ENCODE data around the gene CELF4.

The CELF4 gene

DNA sequence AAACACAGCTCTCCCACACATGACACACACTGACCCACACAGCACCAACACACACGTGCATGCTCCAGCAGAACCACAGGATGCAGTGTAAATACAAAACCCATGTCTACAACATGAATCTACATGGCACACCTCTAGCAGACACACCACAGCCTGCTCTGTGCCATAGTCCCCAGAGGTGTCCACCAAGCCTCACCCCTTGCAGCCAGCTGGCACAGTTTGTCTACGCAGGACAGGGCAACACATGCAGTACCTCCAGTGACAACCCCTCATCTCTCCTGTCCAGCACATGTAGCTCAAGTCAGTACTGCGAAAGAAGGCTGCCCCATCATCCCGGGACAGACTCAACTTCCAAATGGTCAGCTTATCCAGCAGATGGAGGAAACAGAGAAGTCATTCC is 18.9 kb downstream of the CELF4 start:
- in situ Hi-C loops (cut with MboI; ENCODE audit: low pct_unique_long_range_greater_than_20kb, low sequenced_read_pairs, unreplicated experiment) = no loop called here
- TF ChIP-seq, protein P1, sequence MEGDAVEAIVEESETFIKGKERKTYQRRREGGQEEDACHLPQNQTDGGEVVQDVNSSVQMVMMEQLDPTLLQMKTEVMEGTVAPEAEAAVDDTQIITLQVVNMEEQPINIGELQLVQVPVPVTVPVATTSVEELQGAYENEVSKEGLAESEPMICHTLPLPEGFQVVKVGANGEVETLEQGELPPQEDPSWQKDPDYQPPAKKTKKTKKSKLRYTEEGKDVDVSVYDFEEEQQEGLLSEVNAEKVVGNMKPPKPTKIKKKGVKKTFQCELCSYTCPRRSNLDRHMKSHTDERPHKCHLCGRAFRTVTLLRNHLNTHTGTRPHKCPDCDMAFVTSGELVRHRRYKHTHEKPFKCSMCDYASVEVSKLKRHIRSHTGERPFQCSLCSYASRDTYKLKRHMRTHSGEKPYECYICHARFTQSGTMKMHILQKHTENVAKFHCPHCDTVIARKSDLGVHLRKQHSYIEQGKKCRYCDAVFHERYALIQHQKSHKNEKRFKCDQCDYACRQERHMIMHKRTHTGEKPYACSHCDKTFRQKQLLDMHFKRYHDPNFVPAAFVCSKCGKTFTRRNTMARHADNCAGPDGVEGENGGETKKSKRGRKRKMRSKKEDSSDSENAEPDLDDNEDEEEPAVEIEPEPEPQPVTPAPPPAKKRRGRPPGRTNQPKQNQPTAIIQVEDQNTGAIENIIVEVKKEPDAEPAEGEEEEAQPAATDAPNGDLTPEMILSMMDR (IDR thresholded peaks at IDR 0.05; ENCODE audit: extremely low read depth, insufficient read depth, missing control alignments) = no peak

DNA sequence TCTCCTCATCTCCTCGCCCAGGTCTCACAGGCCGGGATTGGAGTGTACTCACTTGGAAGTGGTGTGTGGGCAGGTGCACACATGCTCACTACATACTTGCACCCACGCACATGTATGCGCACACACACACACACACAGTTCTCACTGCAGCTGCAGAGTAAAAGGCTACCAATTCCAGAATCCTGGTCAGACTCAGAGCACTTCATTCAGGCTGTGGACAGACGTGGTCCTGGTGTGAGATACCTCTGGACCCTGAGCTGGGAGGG is 19.4 kb downstream of the CELF4 start:
- TF ChIP-seq, protein P1 (IDR thresholded peaks at IDR 0.05; ENCODE audit: extremely low read depth, insufficient read depth, missing control alignments) = no peak
- no peak for DNase-seq (ENCODE audit: low spot score)
- in situ Hi-C loops (cut with MboI; ENCODE audit: low pct_unique_long_range_greater_than_20kb, low sequenced_read_pairs, unreplicated experiment) = no loop called here

More for the DNA sequence above, 18.9 kb downstream of the CELF4 start:
- DNase-seq (ENCODE audit: low spot score) = no peak

DNA sequence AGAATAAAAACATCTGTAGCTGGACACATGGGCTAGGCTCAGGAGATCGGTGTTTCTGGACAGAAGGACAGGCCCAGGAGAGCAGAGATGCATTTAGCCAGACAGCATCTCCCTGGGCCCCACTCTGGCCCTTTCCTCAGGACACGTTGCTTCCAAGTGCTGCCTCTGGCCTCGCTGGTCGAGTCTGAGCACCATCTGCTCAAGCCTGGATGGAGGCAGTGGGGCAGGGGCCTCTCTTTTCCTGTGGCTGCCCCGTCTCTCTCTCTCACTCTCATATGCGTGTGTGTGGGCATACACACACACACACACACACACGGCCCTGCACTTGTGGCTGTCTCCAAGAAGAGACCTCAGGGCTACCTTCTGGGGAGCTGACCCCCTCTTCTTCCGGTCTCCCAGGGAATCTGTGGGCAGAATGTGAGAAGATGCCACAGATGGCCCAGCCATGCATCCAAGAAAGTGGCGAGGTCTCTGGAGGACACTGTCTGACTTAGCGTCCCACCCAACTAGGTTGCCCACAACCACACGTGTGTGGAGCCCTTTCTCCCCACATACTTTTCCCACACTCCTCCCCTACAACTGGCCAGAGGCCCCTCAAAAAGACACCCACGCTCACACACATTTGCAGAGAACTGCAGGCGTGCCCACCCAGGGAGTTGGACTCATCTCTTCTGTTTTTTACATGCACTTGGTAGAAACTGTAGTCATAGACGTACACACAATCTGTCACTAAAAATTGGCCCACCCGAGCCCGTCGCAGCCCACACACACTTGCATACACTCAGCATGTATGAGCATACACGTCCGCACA is 19.9 kb downstream of the CELF4 start:
- in situ Hi-C loops (cut with MboI; ENCODE audit: low pct_unique_long_range_greater_than_20kb, low sequenced_read_pairs, unreplicated experiment) = no loop called here
- no peak for DNase-seq (ENCODE audit: low spot score)
- TF ChIP-seq, protein P1 (IDR thresholded peaks at IDR 0.05; ENCODE audit: extremely low read depth, insufficient read depth, missing control alignments) = no peak

DNA sequence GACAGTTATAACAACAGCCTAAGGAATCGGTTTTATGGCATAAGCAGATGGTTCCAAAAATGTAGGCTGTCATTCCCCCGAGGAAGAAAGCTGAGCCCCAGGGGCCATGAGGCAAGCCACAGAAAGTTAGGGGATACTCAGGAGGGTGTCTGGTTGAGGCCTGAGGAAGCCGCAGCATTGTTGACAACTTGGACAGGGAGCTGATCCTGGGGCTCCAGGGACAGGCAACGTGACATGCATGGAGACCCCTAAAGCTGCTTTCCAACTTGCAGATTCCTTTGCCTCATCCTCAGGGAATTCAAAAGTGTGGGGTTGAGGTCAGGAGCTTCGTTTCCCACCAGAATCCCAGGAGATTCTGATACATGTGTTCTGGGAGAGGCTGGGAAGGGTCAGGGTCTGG is 20.9 kb downstream of the CELF4 start:
- TF ChIP-seq, protein P1 (IDR thresholded peaks at IDR 0.05; ENCODE audit: extremely low read depth, insufficient read depth, missing control alignments) = no peak
- no peak for DNase-seq (ENCODE audit: low spot score)
- in situ Hi-C loops (cut with MboI; ENCODE audit: low pct_unique_long_range_greater_than_20kb, low sequenced_read_pairs, unreplicated experiment) = no loop called here

DNA sequence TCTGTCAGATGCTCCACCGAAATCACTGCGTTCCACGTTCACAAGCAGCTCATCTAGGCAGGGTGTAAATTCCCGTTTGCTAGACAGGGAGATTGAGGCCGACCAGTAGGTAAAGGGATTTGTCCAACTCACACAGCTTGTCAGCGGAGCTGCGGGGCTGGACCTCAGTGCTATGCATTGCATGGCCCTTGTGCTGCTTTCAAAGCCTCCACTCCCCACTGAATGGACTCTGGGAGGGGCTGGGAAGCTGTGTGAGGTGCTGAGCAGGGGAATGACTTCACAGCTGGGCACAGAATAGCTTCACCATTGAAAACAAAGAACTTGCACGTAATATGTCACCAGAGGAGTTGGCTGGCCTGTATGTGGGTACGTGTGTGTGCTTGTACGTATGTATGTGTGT is 21.4 kb downstream of the CELF4 start:
- in situ Hi-C loops (cut with MboI; ENCODE audit: low pct_unique_long_range_greater_than_20kb, low sequenced_read_pairs, unreplicated experiment) = no loop called here
- DNase-seq (ENCODE audit: low spot score) = no peak
- TF ChIP-seq, protein P1 (IDR thresholded peaks at IDR 0.05; ENCODE audit: extremely low read depth, insufficient read depth, missing control alignments) = no peak

DNA sequence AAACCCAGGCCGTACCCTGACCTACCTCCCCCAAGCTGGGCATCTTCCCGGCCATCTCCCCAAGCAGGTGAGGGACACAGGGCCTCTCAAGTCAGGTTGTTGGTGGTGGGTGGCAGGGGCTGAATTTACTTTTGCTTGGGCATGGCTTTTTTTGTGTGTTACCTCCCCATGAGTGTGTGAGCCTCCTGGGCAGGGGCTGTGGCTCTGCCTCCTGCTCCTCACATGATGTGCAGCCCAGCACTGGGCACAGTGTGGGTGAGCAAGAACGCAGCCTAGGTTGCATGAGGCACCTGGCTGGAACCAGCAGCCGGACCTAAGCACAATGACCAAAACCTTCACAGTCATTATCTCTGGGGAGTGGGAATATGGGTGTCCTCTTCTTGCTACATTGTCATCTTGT is 22.3 kb downstream of the CELF4 start:
- no peak for DNase-seq (ENCODE audit: low spot score)
- TF ChIP-seq, protein P1 (IDR thresholded peaks at IDR 0.05; ENCODE audit: extremely low read depth, insufficient read depth, missing control alignments) = no peak
- in situ Hi-C loops (cut with MboI; ENCODE audit: low pct_unique_long_range_greater_than_20kb, low sequenced_read_pairs, unreplicated experiment) = no loop called here
